ENCODE results near the gene RIPOR1.
"Not testable (repeated sequence)": the region's sequence is repeated elsewhere in the genome, so short reads cannot be mapped to it uniquely, and the experiment has no call there.

Gene RIPOR1

DNA sequence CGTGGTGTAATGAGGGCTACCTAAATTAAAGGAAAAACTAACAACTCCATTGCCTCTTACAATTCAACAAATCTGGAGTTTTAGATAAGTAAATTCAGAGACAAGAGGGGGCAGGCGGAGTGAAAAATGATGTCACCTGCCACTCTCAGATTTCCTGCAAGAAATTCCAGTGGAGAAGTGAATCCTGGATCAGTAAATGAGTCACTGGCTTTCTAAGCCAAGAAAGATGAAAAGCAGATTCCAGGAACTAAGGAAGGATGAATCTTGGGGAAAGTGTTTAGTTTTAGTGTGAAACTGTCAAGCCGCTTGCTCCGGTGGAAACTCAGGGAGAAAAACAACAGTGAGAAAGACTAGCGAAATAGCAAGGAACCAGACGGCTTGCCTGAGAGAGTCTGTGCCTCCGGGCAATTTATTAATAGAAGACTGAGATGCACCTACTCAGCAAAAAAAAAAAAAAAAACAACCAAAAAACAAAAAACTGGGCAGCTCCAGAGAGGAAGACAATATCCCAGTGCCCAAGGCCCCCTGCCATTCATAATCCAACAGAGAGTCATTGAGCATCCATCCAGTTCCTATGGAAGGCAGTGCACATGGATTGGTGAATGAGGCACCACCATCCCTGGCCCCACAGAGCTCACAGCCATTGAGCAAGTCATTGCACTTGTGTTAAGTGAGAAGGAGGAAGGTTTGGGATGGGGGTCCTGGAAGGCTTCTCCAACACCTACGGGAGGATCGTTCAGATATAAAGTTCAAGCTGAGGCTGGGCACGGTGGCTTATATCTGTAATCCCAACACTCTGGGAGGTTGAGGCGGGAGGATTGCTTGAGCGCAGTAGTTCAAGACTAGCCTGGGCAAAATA lies 12.1 kb upstream of the RIPOR1 start:
- DNase-seq (ENCODE audit: low read depth in 2 of 2) = peak; percentile 41 to 42

DNA sequence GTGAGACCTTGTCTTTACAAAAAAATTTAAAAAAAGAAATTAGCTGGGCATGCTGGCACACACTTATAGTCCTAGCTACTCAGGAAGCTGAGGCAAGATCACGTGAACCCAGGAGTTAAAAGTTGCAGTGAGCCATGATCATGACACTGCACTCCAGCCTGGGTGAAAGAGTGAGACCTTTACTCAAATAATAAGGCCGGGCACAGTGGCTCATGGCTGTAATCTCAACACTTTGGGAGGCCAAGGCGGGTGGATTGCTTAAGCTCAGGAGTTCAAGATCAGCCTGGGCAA lies 11.5 kb upstream of the RIPOR1 start:
- no peak for DNase-seq (ENCODE audit: low read depth in 2 of 2)

DNA sequence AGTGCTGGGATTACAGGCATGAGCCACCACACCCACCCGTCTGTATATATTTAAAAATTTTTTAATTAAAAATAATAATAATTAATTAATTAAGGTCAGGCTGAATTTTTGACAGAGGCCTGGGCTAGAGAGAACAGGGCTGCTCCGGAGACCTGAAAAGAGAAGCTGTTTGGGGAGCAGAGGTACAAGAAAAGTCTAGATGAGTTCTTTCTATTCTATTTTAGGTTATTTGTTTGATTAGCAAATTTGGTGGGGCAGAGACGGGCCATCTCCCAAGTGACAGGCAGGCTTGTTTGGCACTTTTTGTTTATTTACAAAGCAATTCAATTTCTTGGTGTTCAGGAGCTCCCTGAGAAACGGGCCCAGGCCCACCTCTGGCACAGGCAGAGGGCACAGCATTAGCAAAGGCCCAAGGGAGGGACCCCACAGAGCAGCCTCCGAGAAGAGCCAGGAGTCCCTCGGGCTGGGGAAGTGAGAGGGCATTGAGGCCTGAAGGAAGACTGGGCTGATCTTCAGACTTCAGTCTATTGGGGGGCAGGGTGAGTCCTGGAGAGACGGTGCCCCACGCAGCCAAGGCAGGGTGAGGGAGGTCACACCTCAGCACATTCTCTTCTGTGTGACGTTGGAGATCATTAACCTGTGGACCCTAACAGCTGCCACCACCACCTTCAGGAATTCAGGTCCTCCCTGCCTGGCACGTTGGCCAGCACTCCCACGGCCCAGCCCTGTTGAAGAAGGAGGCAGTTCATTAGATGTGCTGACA lies 10.8 kb upstream of the RIPOR1 start:
- DNase-seq (ENCODE audit: low read depth in 2 of 2) = no peak

DNA sequence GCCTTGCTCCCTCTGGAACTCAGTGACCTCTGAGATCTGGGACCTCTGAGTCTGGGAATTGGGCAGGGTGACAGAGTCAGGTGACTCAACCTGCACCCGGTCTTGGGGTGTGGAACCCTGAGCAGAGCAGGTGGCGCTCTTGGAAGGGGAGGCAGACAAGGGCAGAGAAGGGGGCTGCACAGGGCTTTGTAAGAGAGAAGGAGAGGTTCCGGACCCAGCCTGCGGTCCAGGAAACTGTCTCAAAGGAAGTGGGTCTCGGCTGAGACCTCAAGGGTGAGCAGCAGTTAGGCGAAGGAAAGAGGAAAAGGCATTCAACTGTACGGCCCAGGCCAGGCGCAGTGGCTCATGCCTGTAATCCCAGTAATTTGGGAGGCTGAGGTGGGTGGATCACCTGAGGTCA lies 10.0 kb upstream of the RIPOR1 start:
- DNase-seq (ENCODE audit: low read depth in 2 of 2) = no peak

DNA sequence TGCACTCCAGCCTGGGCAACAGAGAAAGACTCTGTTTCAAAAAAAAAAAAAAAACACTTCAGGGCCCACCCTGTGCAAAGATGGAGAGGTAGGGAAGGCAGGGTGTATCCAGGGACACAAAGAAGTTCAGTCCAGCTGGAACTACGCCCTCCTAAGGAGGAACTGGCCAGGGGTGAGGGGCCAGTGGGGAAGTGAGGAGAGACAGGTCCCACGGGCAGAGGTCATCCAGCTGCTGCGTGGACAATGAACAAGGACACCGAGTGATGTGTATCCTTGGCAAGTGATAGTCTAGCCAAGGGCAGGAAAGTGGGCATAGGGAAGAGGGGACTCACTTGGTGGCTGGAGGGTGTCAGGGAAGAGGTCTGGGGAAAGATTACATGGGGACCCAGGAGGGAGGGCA lies 9.4 kb upstream of the RIPOR1 start:
- DNase-seq (ENCODE audit: low read depth in 2 of 2) = no peak

DNA sequence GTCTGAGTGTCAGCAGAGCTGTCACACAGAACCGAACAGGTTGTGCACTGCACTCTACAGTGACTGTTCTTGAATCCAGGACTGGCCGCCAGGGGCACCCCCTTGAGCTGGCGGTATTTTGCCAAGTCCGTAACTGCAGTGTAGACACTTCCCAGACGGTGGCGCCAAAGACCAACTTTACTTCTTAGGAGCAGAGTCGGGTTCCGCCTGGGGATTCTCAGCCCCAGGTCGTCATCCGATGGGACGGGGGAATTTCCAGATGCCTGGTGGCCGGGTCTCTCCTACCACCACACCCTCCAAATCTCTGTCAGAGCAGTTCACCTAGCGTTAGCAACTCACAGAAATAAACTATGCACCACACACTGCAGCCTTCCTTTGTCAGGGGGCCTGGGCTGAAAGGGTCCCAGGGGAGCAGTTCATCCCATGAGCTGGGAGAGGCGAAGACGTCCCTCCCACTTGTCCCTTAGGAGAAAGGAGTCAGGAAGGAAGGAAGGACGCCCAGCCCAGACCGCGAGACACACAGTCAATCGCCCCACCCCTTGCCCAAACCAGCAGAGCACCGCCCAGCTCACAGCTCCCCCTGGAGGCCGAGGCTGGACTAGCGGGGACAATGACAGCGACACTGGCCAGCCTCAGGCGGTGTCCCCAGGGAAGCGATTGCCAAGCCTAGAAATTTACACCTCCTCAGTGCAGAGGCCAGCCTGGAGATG lies 7.4 kb upstream of the RIPOR1 start:
- peak; percentile 81 to 82 for DNase-seq (ENCODE audit: low read depth in 2 of 2)

DNA sequence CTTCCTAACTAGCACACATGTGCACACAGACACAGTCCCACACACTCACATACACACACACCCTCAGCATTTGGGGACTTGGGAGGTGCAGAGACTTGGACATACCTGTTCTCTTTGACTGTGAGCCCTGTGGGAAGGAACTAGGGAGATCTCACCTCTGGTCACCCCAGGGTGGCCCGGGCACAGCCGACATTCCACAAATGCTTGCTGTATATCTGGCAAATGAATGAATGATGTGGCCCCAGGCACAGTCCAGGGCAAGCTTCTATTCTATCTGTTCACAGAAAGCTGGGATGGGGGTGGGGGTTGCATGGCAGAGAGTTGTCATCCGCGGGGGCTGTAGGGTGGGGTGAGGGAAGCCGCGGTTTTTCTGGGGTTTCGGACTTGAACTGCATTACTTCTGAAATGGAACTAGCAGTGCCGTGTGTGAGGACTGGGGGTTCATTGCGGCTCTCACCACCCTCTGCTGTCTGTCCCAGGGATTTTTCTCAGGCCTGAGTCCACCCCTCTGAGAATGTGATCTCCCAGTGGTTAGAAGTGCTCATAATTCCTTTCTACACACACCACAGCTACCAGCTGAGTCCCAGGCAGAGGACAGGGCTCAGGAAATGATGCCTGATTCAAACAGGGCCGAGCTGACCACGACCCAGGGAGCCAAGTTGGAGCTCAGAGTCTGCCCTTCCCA lies 3.3 kb upstream of the RIPOR1 start:
- DNase-seq (ENCODE audit: low read depth in 2 of 2) = no peak

DNA sequence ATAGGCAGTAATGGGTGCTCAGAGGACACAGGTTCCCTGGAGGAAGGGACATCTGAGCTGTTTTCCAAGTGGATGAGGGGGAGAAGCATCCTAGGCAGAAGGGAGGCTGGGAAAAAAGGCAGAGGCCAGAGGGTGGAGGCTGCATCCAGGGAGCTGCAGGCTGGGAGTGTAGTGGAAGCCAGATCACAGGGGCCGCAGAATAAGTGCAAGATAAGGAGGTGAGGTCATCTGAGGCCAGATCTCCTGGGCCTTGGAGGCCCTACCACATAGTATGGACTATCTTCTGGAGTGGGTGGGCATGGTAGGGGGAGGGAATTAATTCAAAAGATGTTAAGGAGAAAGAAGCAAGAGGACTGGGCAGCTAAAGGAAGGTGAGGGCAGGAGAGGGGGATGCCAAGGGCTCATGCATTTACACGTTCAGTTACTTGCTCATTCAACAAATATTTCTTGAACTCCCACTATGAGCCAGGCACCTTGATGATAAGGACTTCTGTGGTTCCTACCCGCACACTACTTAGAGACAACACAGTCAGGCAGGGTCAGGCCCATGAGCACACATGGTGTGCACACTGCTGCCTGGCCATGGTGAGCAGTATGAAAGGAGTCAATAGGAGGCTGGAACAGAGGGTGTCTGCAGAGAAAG lies 2.4 kb upstream of the RIPOR1 start:
- no peak for DNase-seq (ENCODE audit: low read depth in 2 of 2)

DNA sequence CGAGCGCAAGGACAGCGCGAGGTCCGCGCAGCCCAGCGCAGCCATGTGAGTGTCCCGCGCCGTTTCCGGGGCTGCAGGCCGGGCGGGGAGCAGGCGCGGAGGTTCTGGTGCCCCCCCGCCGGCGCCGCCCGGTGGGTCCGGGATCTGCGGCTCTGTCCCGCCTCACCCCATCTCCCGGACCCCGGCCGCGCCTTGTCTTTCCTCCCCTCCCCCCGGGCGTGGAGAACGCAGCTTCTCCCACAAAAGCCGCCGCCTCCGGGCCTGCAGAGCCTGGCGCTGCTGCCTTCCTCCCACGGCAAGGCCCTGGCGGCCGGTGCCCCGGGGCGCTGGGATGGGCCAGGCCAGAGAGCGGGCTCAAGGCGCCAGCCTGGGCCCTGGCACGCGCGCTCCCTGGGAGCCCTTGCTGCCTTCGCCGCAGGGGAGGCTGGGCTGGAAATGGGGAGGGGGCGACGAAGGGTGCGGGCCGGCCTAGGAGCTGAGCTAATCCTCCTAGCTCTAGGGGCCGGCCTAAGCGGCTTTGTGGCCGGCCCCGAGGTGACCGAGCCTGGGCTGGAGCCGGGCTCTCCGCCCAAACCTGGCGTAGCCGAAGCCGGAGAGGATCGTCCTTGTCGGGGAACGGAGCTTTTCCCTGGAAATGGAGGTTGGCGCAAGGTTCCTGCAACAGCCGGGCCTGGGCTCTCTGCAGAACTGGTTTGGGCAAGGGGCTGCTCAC lies 397 bp downstream of the RIPOR1 start:
- no peak for DNase-seq (ENCODE audit: low read depth in 2 of 2)

DNA sequence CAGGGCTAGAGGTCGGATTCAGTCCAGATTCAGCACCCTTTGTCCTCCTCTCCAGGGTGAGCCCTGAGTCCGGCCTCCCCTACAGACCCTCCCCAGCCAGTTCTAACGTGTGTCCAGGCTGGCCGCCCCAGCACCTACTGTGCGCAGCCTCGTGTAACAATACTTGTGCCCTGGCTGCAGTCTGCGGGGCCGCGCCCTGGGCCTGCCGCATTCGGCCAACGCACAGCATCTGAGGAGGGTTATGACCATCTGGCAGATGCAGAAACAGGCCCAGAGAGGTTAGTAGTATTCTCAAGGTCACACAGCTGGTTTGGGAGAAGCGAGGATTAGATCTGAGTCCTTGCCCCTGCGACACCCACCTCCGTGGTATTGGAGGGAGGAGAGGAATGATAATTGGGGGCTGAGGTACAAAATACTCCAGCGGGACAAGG lies 968 bp downstream of the RIPOR1 start:
- DNase-seq (ENCODE audit: low read depth in 2 of 2) = no peak

DNA sequence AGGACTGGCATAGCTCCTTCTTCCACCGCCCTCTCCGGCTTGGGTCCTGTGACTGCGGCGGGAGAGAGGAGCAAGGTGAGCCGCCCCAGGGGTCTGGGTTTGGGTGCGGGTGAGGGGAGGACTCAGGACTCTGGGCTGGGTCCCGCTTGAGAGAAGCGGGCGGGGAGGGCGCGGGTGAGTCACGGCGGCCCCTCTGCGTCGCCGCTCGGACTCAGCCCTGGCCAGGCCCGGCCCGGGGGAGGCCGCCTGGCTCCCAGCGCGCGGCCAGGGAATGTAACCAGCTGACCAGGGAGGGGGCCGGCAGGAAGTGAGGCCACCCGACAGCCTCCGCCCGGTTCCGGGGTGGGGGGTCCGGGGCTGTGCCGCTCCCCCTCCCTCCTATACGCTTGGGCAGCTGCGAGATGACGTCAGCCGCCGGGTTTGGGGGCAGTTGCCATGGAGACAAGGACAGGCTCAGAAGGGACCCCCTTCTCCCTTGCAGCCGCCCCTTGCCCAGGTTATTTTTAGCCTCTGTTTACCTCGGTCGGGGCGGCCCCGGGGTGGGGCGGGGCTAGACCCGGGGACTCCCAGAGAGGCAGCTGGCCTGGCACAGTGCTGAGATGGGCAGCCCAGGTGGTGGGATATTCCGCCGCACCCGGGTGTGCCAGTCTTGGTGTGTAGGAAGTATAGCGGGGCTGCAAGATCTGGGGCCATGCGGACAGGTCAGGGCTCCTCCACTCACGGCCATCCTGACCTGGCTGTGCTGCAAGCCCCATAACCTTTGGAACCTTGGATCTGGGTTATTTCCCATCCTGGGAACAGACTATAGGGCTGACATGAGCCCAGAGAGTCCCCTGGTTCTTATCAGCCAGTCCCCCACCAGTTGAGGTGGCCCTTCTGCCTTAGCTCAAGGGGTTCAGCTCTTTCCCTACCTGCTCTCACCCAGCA lies 1.6 kb downstream of the RIPOR1 start:
- no peak for DNase-seq (ENCODE audit: low read depth in 2 of 2)

DNA sequence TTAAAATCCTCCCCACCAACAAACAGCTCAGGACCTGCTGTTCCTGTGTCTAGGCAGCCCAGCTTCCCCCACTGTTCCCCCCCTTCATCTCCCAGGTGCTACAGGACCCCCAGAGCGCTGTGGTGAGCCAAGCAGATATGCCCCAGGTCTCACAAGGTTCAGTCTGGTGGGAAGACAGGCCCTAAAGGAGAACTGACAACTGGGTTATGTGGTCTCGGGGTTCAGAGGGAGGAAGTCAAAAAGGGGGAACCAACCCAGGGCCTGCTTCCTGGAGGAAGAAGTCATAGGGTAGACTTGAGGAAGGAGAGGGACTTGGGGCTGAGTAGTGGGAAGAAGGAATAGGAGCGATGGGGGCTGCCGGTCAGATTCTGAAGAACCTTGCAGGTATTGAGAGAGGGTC lies 2.6 kb downstream of the RIPOR1 start:
- DNase-seq (ENCODE audit: low read depth in 2 of 2) = no peak

DNA sequence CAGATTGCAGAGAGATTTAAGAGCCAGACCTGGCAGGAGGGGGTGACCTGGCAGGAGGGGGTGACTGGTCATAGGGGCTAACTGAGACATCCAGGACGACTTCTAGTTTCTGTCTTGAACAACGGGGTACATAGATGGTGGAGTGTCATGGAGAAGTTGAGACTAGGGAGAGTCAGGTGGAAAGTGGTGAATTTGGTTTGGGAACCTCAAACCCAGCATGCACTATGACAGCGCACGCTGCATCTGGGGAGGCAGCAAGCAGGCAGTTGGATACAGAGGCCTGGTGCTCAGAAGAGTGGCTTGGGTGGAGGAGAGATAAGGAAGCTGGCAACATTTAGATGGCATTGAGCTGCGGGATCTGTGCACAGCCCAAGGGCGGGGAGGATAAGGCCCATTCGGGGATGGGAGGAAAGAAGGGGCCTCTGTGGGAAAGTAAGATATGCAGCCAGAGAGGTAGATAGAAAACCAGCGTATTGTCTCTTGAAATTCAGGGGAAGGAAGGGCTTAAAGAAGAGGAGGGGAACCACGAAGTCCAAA lies 4.5 kb downstream of the RIPOR1 start:
- DNase-seq (ENCODE audit: low read depth in 2 of 2) = no peak

DNA sequence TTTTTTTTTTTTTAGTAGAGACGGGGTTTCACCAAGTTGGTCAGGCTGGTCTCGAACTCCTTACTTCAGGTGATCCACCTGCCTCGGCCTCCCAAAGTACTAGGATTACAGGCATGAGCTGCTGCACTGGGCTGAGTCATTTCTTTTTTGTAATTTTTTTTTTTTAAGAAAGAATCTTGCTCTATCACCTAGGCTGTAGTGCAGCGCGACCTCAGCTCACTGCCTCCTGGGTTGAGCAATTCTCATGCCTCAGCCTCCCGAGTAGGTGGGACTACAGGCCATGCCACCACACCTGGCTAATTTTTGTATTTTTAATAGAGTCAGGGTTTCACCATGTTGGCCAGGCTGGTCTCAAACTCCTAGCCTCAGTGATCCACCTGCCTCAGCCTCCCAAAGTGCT lies 5.4 kb downstream of the RIPOR1 start:
- DNase-seq (ENCODE audit: low read depth in 2 of 2) = not testable (repeated sequence)

DNA sequence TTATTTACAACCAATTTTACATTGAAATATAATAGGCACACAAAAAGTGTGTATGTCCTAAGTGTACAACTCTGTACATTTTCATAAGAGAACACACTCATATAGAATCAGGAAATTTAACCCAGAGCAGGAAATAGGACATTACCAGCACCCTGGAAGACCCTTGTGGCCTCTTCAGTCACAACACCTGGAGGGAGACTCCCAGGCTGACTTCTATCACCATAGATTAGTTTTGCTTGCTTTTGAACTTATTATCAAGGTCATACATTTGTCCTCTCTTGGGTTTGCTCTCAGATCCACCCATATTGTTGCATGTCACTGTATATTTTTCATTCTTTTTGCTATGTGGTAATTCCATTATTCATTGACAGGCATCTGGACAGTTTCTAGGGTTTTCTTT lies 5.8 kb downstream of the RIPOR1 start:
- DNase-seq (ENCODE audit: low read depth in 2 of 2) = no peak

DNA sequence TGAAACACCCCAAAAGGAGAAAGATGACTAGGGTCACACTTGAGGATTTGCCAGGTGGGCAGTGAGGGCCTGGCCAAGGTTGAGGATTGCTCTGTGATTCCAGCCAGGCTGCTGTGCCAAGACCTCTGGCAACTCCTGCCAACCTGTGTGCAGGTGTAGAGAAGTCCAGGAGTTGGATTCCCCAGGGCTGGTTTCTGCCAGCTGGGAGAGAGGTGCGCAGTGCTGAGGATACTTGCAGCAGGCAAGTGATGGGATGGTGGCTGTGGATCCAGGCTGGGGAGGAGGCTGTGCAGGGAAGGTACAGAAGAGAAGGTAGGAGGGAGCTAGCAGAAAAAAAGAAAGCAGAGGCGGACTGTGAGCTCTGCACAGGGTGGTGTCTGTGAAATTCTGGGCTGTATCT lies 6.6 kb downstream of the RIPOR1 start:
- DNase-seq (ENCODE audit: low read depth in 2 of 2) = no peak

DNA sequence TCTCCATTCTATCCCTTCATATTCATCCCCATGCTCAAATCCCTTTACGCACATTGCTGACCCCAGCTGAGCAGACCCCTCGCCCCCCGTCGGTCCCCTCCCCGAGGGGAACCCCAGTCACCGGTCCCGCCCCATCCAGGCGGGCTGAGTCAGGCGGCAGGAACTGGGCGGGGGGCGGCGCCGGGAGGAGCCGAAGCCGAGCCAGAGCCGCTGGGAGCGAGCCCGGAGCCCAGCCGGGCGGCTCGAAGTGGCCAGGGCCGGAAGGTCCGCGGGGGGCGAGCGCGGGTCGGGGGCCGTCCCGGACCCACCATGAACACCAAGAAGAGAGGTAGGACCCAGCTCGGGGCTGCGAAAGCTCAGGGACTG lies 8.6 kb downstream of the RIPOR1 start:
- DNase-seq (ENCODE audit: low read depth in 2 of 2) = no peak

DNA sequence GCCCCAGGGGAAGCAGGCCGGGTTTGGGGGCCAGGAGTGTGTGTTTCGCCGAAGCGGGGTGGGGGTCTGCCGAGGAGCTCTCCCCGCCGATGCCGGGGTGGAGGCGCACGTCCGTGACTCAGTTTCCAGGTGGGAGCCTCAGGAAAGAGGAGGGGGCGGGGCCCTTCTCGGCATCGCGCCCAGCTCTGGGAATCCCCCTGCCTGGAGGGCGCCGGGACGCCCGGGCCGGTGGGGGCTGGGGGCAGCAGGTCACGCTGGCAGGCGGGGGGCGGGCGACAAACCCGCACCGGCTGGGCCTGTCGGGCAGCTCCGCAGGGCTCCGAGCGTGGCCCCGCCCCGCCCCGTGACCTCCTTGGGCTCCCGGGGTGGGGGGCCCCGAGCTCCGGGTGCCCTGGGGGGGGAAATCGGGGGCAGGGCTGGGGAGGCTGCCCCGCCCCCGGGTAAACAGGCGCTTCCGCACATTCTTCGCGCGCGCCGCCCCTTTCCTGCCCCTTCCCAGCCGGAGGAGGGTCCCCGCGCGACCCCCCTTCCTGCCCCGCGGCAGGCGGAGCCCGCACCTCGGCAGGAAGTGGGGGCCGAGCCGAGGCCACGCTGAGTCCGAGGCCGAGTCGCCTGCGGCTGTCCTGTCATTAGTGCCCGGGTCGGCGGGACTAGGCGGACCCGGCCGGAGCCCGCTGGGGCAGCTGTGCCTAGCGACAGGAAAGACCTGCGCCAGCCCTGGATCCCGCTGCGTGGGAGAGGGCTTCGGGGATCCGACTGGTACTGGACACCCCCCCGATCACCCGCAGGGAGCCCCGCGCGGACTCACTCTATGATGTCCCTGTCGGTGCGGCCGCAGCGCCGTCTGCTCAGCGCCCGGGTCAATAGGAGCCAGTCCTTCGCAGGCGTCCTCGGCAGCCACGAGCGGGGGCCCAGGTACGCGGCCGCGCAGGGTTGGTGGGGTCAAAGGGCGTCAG lies 9.3 kb downstream of the RIPOR1 start:
- DNase-seq (ENCODE audit: low read depth in 2 of 2) = no peak

Data from fibroblast of skin of left biceps (primary cell).